GM12878 (cell line): ENCODE measurements around the gene HOOK2. TPM values are rescaled to one million over a fixed set of nuclear protein-coding genes. Genes with fewer than 3 reads are reported as not detected.

Experiments
- ATAC-seq: fragments of 200-7000 bp; cut with Tn5 transposase; 3 replicates; pipeline ENCODE4 v1.9.1; 2020; ENCODE audit warnings: mild to moderate bottlenecking, moderate library complexity
- BruUV-seq: library from RNA; stranded (reverse); fragments of 400-500 nt; replicated peaks from 2 replicates; lab custom pipeline; 2021; lab: Mats Ljungman, UMichigan
- CTCF ChIA-PET: fragments of 300-600 bp; sonication (Branson Sonifier 250); formaldehyde crosslinking; extraction: SDS; loops from one replicate; lab custom pipeline; 2021; ENCODE audit warnings: inconsistent platforms; lab: Yijun Ruan, JAX
- POLR2A ChIA-PET: fragments of 350-600 bp; formaldehyde crosslinking; extraction: SDS; loops from one replicate; lab custom pipeline; 2021; ENCODE audit warnings: inconsistent platforms; lab: Charles Lee
- RAD21 ChIA-PET: fragments of 300-600 bp; sonication (Branson Sonifier 250); formaldehyde crosslinking; loops from one replicate; lab custom pipeline; 2023; ENCODE audit warnings: antibody characterized with exemption; ENCODE audit not compliant: unreplicated experiment; lab: Charles Lee
- SMC1A ChIA-PET: fragments of 300-600 bp; sonication (Branson Sonifier 250); formaldehyde crosslinking; loops from one replicate; lab custom pipeline; 2023; ENCODE audit not compliant: unreplicated experiment, uncharacterized antibody; lab: Charles Lee
- DNase-seq: peaks from one replicate; pipeline ENCODE4 v3.0.0-alpha.2; 2011; ENCODE audit warnings: low read depth, low spot score
- FAIRE-seq: peaks from 3 replicates; lab custom pipeline; 2011; peaks lifted over from hg19 to GRCh38; lab: Jason Lieb, UNC
- H2AFZ ChIP-seq: 2 replicates; pipeline ENCODE4 v1.6.0; 2011; ENCODE audit warnings: low read depth, low read length, control low read depth; ENCODE audit not compliant: control insufficient read depth
- H3K27ac ChIP-seq: 2 replicates; pipeline ENCODE4 v1.5.1; 2011; ENCODE audit warnings: control low read depth; ENCODE audit not compliant: control insufficient read depth, insufficient read depth
- H3K27me3 ChIP-seq, 2 experiments: replicated peaks in 1 of 2; 2 replicates each; pipeline versions ENCODE4 v1.6.0 to v1.6.1; 2011; ENCODE audit warnings: low read length in 1 of 2; ENCODE audit not compliant: control insufficient read depth in 2 of 2, insufficient read depth in 2 of 2
- H3K36me3 ChIP-seq, 2 experiments: 2 replicates each; pipeline ENCODE4 v1.5.1; 2011; ENCODE audit warnings: low read length in 1 of 2; ENCODE audit not compliant: control insufficient read depth in 2 of 2, insufficient read depth in 2 of 2
- H3K4me1 ChIP-seq: 2 replicates; pipeline ENCODE4 v1.6.1; 2011; ENCODE audit warnings: mild to moderate bottlenecking, low read length, moderate library complexity, mixed read lengths; ENCODE audit not compliant: control insufficient read depth, insufficient read depth
- H3K4me2 ChIP-seq: 2 replicates; pipeline ENCODE4 v1.6.0; 2011; ENCODE audit warnings: control low read depth; ENCODE audit not compliant: control insufficient read depth, insufficient read depth
- H3K4me3 ChIP-seq: fragments of 200-600 bp; sonication (generic); 2 replicates; pipeline ENCODE4 v1.5.1; 2016
- H3K79me2 ChIP-seq: 2 replicates; pipeline ENCODE4 v1.6.0; 2011; ENCODE audit warnings: low read length; ENCODE audit not compliant: control insufficient read depth, insufficient read depth
- H3K9ac ChIP-seq: 2 replicates; pipeline ENCODE4 v1.8.0; 2011; ENCODE audit warnings: low read length, control low read depth, mixed read lengths; ENCODE audit not compliant: control insufficient read depth, insufficient read depth
- H3K9me3 ChIP-seq: replicated peaks from 3 replicates; pipeline ENCODE4 v1.5.1; 2011; ENCODE audit warnings: mild to moderate bottlenecking, low read length; ENCODE audit not compliant: control insufficient read depth, insufficient read depth
- H4K20me1 ChIP-seq: 2 replicates; pipeline ENCODE4 v1.6.0; 2011; ENCODE audit not compliant: control insufficient read depth, insufficient read depth
- HDGF ChIP-seq: fragments of 450-650 bp; IDR thresholded peaks from 2 replicates; pipeline ENCODE4 v1.6.1; 2016; ENCODE audit warnings: antibody characterized with exemption
- MLLT1 ChIP-seq: fragments of 450-650 bp; IDR thresholded peaks from 2 replicates; pipeline ENCODE4 v1.6.1; 2016; ENCODE audit warnings: mild to moderate bottlenecking
- MTA3 ChIP-seq: IDR thresholded peaks from 2 replicates; pipeline ENCODE4 v1.6.1; 2012; ENCODE audit warnings: low read length, inconsistent platforms, borderline replicate concordance
- RAD51 ChIP-seq: fragments of 450-650 bp; IDR thresholded peaks from 2 replicates; pipeline ENCODE4 v1.6.1; 2016; ENCODE audit warnings: moderate library complexity, mild to moderate bottlenecking, inconsistent platforms
- SMARCA5 ChIP-seq: fragments of 450-650 bp; IDR thresholded peaks from 2 replicates; pipeline ENCODE4 v1.6.1; 2017; ENCODE audit warnings: mild to moderate bottlenecking
- ZNF384 ChIP-seq: IDR thresholded peaks from 2 replicates; pipeline ENCODE4 v1.6.1; 2012; ENCODE audit warnings: low read depth, mild to moderate bottlenecking, low read length, improper control_type of control experiment, borderline replicate concordance
- WGBS: methylation state at CpG from one replicate; pipeline ENCODE4 v1.1.6; 2016; ENCODE audit warnings: low lambda C conversion rate; ENCODE audit not compliant: insufficient replicate concordance, insufficient coverage; ENCODE audit errors: missing lambda C conversion rate; 5-methylcytosine and 5-hydroxymethylcytosine counted together
- in situ Hi-C: fragments of 300-500 bp; cut with MboI; formaldehyde crosslinking; loops from 9 replicates; pipeline ENCODE4 v1.14.3; 2018; ENCODE audit warnings: mixed read lengths
- intact Hi-C: fragments of 100-400 bp; cut with micrococcal nuclease; formaldehyde crosslinking; loops from one replicate; pipeline ENCODE4 v1.14.2; 2022; ENCODE audit not compliant: unreplicated experiment
- polyA plus RNA-seq, 11 experiments: library from polyadenylated mRNA; depleted of rRNA in 4 of 11; unstranded in 6 of 11; stranded (reverse) in 5 of 11; fragments of >200 nt; fragmentation: Nextera tagmentation in 4 of 11; fragmentation: Illumina TruSeq in 1 of 11; extraction: Ambion mirVana in 4 of 11; extraction: Trizol in 1 of 11; gene quantifications; 1 replicate in 1 of 11; 2 replicates in 10 of 11; pipeline versions ENCODE4 v1.2.1 to v1.2.3, GENCODE V29; 2011 to 2016; ENCODE audit warnings: inconsistent platforms in 2 of 11, missing spikeins in 2 of 11, low read depth in 1 of 11
- total RNA-seq, 4 experiments: library from RNA; depleted of rRNA in 3 of 4; stranded (reverse); fragments of >200 nt in 3 of 4; fragmentation: Illumina TruSeq in 1 of 4; extraction: Trizol in 1 of 4; gene quantifications; 2 replicates each; pipeline versions ENCODE4 v1.2.1 to v1.2.3, GENCODE V29; 2013 to 2021

HOOK2 gene
- total and polyA plus RNA-seq, 10 of the 15 experiments (the other 5 are each of a cell fraction or from before 2014, with no cell fraction given) = 1.5 to 9.6 (median 6.2) TPM

- Histone ChIP-seq H2AFZ (no peak overlapping the region), H3K27ac (no peak overlapping the region), H3K79me2 (peaks cover 29% of the 10 kb centered on the region), H3K4me2 (no peak overlapping the region; the same call in 1 of the 2 replicates), H3K9ac (no peak overlapping the region), H3K27me3 (no peaks in the 10 kb centered on the region), H3K36me3 (peaks cover 0 to 1% of the 10 kb centered on the region in 2 experiments; a peak in 2 of 4 replicates), H3K9me3 (no peaks in the 10 kb centered on the region; the same call in 2 of the 3 replicates), H4K20me1 (no peaks in the 10 kb centered on the region), H3K4me1 (peaks cover 24% of the 10 kb centered on the region), H3K4me3 (no peak overlapping the region)
- FAIRE-seq (no peak), DNase-seq (no peak), ATAC-seq (no peak)
- no TSS peak for BruUV-seq
- 76% methylated on average over 9 of the region's 9 CpGs for WGBS
- ChIA-PET SMC1A (interaction anchor here (0.9 to 11.5 kb wide), 10 partner anchors 9 to 52 kb away, joined by 3 to 240 read pairs (median 11); partner anchors contain the start of gene RNASEH2A), CTCF (interaction anchor here (1.1 to 12.9 kb wide), 10 partner anchors 17 to 191 kb away, joined by 3 to 537 read pairs (median 7); partner anchors contain the start of genes GET3, HOOK2 and RTBDN), RAD21 (interaction anchor here (0.7 to 11.4 kb wide), 12 partner anchors 11 to 354 kb away, joined by 3 to 303 read pairs (median 13); partner anchors contain the start of genes FBXW9, HOOK2, RNASEH2A and ZNF443), POLR2A (interaction anchor here (0.7 to 8.2 kb wide), 4 partner anchors 8 to 114 kb away, joined by 5 to 303 read pairs (median 6); partner anchors contain the start of gene HOOK2)
- TF ChIP-seq MTA3 = no peak
- in situ Hi-C loops = loop anchor here (5.0 kb wide), 1 partner anchor 33 kb away; no protein-coding TSS in a partner anchor
- intact Hi-C loops = no loop called here
Observed at GRCh38 chr19:12794971-12795381, 19.6 kb upstream of the HOOK2 start.

GRCh38 chr19:12794196-12794941 lies 19.0 kb upstream of the HOOK2 start:
- Histone ChIP-seq H3K4me2 (peak overlapping the region; percentile 97), H3K27me3 (no peaks in the 10 kb centered on the region), H3K36me3 (no peaks in the 10 kb centered on the region; a peak in 1 of 4 replicates), H4K20me1 (no peaks in the 10 kb centered on the region), H3K27ac (peak overlapping the region; percentile 95), H3K9me3 (no peaks in the 10 kb centered on the region; the same call in 2 of the 3 replicates), H3K79me2 (peaks cover 30% of the 10 kb centered on the region), H3K4me1 (peaks cover 24% of the 10 kb centered on the region), H2AFZ (no peak overlapping the region), H3K9ac (peak overlapping the region; percentile 95; the same call in 1 of the 2 replicates), H3K4me3 (peak overlapping the region; percentile 58; the same call in 1 of the 2 replicates)
- 36% methylated on average over 7 of the region's 7 CpGs for WGBS
- ChIA-PET RAD21 (interaction anchor here (1.0 to 11.4 kb wide), 8 partner anchors 11 to 54 kb away, joined by 4 to 303 read pairs (median 19); partner anchors contain the start of genes HOOK2 and RNASEH2A), CTCF (interaction anchor here (1.1 to 12.9 kb wide), 4 partner anchors 17 to 54 kb away, joined by 3 to 537 read pairs (median 216); partner anchors contain the start of gene HOOK2), POLR2A (interaction anchor here (0.7 to 8.2 kb wide), 3 partner anchors 9 to 113 kb away, joined by 5 to 303 read pairs (median 7); partner anchors contain the start of gene HOOK2), SMC1A (interaction anchor here (1.5 to 11.5 kb wide), 5 partner anchors 9 to 34 kb away, joined by 5 to 240 read pairs (median 31); no protein-coding TSS in a partner anchor)
- FAIRE-seq (no peak), DNase-seq (no peak), ATAC-seq (no peak)
- no TSS peak for BruUV-seq
- in situ Hi-C loops = no loop called here
- 0 out of 2 replicates have a peak, but pooled peaks have one; percentile 7 for TF ChIP-seq SMARCA5
- no peak for TF ChIP-seq RAD51
- no peak for TF ChIP-seq HDGF
- peak; percentile 35; the same call in 1 of the 2 replicates for TF ChIP-seq MLLT1
- peak; percentile 41; the same call in 1 of the 2 replicates for TF ChIP-seq ZNF384
- intact Hi-C loops = no loop called here
